Ammon's horn (tissue), 1 donor: ENCODE measurements around the gene ELOVL1.

Experiments
- DNase-seq: peaks from one replicate; pipeline ENCODE4 v3.0.0-alpha.2; 2016; ENCODE audit warnings: low spot score

Gene ELOVL1

GRCh38 chr1:43354936-43355335 lies 12.9 kb downstream of the ELOVL1 start:
- no peak for DNase-seq

- no peak for DNase-seq
These were observed 13.3 kb downstream of the ELOVL1 start for GRCh38 chr1:43354471-43354870.

- no peak for DNase-seq
These were observed 14.9 kb downstream of the ELOVL1 start for GRCh38 chr1:43352881-43353280.

- no peak for DNase-seq
These were observed 15.5 kb downstream of the ELOVL1 start for GRCh38 chr1:43352351-43352705.

GRCh38 chr1:43351421-43352350 lies 16.1 kb downstream of the ELOVL1 start:
- DNase-seq = no peak

- no peak for DNase-seq
These were observed 16.8 kb downstream of the ELOVL1 start for GRCh38 chr1:43350976-43351375.

- peak; percentile 26 for DNase-seq
These were observed 18.1 kb downstream of the ELOVL1 start for GRCh38 chr1:43349594-43350306.

GRCh38 chr1:43348809-43349593 lies 18.8 kb downstream of the ELOVL1 start:
- DNase-seq = peak; percentile 57

GRCh38 chr1:43348343-43348808 lies 19.4 kb downstream of the ELOVL1 start:
- no peak for DNase-seq

- no peak for DNase-seq
These were observed 21.2 kb downstream of the ELOVL1 start for GRCh38 chr1:43346636-43347035.

- DNase-seq = no peak
These were observed 22.7 kb downstream of the ELOVL1 start for GRCh38 chr1:43345120-43345519.

- DNase-seq = no peak
These were observed 23.5 kb downstream of the ELOVL1 start for GRCh38 chr1:43344267-43344850.

- DNase-seq = no peak
These were observed 27.3 kb downstream of the ELOVL1 start for GRCh38 chr1:43340559-43340958.

- DNase-seq = no peak
These were observed 28.1 kb downstream of the ELOVL1 start for GRCh38 chr1:43339584-43340232.

- DNase-seq = no peak
These were observed 29.8 kb downstream of the ELOVL1 start for GRCh38 chr1:43338001-43338400.

GRCh38 chr1:43337588-43337987 lies 30.2 kb downstream of the ELOVL1 start, which contains the start of gene MPL:
TSS of gene MPL (plus strand) at chr1:43337818. CDS start at chr1:43337849, 31 bp downstream.
- no peak for DNase-seq

GRCh38 chr1:43334453-43335205 lies 33.2 kb downstream of the ELOVL1 start:
- DNase-seq = no peak

GRCh38 chr1:43331688-43332087 lies 36.1 kb downstream of the ELOVL1 start:
- no peak for DNase-seq

- no peak for DNase-seq
These were observed 37.6 kb downstream of the ELOVL1 start for GRCh38 chr1:43329995-43330751.
